GM19351 (cell line): Measurements from ENCODE around the gene KRT5.

ENCODE experiments used
- ATAC-seq: cut with Tn5 transposase; IDR thresholded peaks from one replicate; pipeline ENCODE4 v1.9.1; 2021; ENCODE audit warnings: mild to moderate bottlenecking, moderate library complexity; ENCODE audit not compliant: unreplicated experiment

Gene KRT5

DNA sequence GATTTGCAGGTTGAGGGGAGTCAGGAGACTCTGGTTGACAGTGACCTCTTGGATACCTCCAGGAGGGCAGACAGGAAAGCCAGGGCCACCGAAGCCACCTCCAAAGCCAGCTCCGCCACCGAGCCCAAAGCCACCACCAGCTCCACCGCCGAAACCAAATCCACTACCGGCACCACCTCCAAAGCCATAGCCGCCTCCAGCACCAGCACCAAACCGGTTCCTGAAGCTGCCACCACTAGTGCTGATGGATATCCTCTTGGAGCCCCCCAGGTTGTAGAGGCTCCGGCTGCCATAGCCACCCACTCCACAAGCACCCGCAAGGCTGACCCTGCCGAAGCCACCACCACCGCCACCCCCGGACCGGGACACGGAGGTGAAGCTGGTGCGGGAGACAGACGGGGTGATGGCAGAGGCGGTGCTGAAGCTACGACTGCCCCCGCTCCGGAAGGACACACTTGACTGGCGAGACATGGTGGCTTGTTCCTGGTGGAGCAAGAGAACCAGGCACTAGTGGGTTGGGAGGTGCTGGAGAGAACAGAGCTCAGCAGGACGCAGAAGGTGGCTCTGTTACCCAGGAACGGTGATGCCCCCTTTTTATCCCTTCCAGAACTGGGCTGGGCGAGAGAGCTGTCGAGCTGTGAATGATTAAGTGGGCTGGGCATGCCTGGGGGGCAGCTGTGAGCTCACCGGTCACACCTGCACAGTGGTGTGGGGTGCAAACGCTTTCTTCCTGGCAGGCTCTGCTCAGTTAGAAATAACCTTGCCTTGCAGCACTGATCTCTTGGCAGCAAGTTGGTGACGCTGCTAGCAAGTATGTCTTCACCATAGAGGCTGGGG, at the start of gene KRT5:
Gene KRT5, minus strand, starts transcription at position 569 of the 837 bp plus-strand sequence. Its CDS starts 98 bp downstream, at position 471.
- no peak for ATAC-seq

DNA sequence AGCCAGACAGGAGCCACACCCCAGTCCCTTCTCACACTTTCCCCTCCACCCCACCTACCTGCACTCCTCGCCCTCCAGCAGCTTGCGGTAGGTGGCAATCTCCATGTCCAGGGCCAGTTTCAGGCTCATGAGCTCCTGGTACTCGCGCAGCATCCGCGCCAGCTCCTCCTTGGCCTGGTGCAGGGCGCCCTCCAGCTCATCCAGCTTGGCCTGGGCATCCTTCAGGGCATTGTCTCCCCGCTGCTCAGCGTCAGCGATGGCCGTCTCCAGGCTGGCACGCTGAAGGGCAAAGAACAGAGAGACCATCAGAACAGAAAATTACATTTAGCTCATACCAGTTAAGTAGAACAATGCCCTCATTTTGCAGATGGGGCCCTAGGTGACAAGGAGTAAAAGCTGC, 47.9 kb upstream of the KRT5 start:
- ATAC-seq = no peak

DNA sequence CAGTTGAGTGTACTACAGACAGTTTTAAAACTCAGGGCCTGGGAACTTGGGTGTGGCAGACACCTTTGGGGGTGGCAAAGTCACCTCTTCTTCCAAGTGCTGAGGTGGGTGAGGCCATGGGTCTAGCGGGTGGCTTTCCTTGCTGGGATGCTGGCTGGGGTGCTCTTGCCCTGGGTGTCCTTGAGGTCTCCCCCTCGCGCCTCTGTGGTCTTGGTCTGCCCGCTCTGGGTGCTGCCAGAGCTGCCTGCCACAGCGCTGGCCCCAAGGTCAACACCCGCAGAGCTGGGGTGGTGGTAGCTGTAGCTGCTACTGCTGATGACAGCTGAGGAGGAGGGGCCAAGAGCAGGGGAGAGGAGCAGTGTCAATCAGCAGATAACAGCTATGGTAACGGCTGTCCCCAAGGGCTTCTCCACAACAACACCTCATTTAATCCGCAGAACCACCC, 46.7 kb upstream of the KRT5 start:
- ATAC-seq = no peak

DNA sequence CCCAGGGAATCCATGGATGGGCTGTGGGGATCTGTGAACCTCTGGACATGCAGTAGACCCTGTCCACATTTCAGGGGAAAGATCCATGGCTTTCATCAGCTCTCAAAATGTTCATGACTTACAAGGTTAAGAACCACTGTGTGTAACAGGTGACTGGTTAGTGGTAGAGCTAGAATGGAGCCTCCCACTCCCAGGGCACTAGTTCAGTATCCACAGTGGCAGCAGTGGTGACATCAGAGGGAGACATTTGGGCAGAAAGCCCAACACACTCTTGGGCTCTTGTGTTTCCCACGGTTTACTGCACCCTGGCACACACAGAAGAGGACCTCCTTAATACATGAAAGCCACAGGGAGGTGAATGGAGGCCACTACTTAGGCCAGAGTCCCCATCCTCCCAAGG, 44.4 kb upstream of the KRT5 start:
- no peak for ATAC-seq

DNA sequence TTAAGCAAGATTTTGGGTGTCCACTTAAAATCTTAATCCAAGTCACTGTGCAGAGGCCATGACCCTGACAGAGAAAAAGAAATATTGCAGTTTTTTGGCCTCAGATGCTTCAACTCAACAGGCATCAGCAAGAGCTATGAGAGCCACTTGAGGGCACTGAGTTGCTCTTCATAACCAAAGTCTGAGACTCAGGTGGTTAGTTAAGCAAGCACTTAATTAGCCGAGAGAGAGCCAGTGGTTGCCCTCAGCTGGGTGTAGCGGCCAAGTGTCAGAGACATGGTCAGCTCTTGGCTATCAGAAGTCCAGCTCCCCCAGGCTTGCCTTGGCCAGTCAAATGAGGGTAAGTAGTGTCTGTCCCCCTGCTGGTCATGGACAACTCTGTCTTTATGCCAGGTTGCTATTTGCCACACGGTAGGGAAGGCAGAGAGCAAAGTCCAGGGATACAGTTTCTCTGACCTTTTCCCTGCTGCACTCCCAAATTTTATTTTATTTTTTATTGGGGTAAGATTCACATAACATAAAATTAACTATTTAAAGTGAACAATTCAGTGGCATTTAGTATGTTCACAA, 41.8 kb upstream of the KRT5 start:
- ATAC-seq = no peak

DNA sequence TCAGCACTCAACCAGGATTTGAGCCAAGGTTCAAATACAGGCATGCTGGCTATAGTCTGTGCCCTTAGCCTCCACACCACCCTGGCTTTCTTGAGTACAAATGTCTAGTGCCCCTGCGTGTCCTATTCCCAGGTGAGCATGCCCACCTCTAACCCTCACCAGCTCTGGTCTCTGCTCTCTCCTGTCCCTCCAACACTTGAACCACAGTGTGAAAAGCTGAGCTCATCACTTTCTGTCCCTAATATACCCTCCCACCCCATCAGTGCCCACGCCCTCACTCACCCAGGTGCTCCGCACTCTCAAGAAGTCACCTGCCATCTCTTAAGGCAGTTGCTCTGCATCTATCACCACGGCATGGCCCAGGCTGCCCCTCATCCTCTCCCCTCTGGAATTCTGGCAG, 39.8 kb upstream of the KRT5 start:
- ATAC-seq = no peak

DNA sequence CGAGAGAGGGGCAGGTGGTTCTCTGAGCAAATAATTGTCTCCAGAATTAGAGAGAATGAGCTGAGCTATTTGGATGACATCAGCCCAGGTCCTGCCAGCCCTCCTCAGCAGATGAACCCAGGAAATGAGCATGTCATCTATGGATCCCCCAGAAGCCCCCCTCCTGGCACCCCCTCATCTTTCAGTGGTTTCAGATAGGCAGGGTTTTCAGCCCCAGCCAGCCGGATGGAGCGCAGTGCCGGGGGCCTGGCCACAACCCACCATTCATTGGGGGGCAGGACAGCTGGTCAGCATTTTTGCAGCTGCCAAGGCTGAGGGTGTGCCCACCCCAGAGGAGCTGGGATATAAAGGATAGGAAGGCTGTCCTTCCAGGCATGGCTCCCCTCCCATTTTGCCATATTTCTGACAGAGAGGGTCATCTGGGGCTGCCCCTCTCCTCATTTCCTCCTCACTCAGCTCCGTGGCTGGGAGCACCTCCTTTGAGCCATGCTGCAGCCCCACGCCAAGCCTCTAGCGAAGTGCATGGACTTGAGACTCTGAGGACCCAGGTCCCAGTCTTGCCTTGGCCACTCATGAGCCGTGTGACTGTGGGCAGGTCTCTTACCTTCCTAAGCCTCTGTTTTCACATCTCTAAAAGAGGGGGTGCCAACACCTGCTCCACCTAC, 38.7 kb upstream of the KRT5 start:
- no peak for ATAC-seq

DNA sequence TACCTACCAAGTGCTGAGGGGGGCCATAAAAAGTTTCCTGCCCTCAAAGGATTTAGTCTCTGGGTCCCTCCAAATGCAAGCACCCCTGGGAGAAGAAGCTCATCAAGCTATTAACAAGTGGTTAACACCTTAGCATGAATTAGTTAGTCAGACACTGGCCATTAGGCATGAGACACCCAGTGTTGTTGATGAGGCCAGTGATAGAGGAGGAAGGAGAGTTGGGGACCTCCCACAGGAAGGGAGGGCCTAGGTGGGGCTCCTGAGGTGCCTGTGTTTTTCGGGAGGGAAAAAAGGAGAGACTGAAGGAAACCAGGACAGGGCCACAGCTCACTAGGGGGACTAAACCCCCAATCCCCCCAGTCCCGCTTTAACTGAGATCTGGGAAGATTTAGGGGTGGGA, 37.3 kb upstream of the KRT5 start:
- no peak for ATAC-seq

DNA sequence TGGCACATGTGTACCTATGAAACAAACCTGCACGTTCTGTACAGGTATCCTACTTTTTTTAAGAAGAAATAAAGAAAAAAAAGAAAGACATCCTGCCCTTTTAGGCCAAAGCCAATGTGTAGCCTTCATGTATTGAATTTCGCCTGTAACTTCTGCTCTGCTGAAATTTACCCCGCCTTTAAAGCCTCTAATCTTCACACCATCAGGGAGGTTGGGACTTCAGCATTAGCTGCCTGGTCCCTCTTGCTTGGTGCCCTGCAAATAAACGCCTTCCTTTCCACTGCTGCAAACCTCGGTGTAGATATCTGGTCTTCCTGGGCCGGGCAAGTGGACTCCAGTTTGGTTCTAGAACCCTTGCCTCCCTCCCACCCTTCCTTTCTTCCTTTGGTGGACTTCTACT, 35.4 kb upstream of the KRT5 start:
- ATAC-seq = no peak

DNA sequence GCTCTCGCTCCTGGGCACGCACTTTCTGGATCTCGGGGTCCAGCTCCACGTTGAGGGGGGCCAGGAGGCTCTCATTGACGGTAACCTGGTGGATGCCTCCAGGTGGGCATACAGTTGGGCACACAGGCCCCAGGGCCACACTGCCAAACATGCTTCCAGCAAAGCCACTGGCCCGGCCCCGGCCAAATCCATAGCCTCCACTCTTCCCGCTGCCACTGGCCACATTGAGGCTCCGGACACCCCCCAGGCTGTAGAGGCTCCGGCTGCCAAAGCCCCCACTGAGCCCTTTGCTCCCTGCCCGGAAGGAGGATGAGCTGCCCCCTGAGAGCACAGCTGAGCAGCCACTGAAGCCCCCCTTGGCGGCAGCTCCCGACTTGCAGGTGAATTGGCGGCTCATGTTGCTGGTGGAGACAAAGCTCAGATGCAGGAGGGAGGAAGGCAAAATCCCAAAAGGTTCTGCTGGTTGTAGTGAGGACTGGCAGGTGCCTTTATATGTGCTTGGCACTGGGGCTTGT, 32.5 kb upstream of the KRT5 start, which contains the start of gene KRT71:
Gene KRT71, minus strand, starts transcription at position 465 of the 515 bp plus-strand sequence. Its CDS starts 68 bp downstream, at position 397.
- ATAC-seq = no peak

DNA sequence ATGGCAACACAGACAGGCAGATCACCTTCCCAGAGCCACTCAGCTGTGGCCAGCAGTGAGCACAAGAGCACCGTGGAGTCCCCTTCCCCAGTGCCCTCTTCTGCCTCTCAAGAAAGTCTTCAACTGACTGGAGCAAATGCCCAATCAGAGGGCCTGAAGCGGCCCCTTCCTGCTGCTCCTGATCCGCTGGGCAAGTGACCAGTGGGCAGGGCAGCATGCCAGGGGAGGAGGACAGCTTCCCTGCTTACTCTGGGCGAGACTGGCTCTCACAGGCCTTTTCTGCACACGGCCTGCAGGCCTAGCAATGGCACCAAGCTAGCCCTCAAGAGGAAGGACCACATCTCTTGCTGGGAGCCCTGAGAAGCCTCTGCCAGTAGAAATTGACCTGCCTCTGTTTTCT, 31.9 kb upstream of the KRT5 start:
- ATAC-seq = no peak

DNA sequence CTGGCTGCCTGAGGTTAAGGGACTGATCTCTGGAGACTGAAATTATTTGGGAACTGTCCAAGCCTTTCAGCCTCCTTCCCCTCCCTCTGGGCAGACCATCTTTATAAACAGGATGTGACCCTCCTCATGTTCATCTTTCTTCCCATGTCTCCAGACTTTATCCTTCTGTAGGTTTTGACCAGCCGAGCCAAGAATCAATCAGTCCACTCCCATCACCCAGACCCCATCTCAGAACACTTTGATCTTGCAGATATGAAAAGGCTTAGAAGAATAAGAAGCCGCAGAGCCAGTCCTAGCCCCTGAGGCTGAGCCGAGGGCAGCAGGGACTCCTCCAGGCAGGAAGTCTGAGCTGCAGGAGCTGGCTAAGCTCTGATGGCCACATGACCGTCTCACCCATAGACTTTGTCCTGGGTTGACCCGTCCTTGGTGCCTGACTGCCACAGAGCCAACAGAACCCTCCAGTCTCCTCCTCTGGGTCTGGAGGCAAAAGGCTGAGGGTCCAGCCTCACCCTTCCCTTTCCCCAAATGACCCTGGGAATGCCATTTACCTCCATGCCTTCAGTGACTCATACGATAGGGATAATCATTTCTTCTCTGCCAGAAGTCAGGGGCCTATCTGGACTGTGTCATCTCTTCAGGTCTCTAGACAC, 31.1 kb upstream of the KRT5 start:
- no peak for ATAC-seq

DNA sequence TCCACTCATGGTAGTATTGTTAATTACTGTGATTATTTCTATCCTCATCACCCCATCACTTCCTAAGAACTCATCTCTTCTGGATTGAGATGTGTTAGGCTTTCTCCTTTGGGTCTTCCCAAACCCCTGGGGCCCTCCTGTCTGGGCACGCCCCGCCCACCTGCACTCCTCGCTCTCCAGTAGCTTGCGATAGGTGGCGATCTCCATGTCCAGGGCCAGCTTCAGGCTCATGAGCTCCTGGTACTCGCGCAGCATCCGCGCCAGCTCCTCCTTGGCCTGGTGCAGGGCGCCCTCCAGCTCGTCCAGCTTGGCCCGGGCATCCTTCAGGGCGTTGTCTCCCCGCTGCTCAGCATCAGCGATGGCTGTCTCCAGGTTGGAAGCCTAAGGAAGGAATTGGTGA, 25.9 kb upstream of the KRT5 start:
- ATAC-seq = no peak

DNA sequence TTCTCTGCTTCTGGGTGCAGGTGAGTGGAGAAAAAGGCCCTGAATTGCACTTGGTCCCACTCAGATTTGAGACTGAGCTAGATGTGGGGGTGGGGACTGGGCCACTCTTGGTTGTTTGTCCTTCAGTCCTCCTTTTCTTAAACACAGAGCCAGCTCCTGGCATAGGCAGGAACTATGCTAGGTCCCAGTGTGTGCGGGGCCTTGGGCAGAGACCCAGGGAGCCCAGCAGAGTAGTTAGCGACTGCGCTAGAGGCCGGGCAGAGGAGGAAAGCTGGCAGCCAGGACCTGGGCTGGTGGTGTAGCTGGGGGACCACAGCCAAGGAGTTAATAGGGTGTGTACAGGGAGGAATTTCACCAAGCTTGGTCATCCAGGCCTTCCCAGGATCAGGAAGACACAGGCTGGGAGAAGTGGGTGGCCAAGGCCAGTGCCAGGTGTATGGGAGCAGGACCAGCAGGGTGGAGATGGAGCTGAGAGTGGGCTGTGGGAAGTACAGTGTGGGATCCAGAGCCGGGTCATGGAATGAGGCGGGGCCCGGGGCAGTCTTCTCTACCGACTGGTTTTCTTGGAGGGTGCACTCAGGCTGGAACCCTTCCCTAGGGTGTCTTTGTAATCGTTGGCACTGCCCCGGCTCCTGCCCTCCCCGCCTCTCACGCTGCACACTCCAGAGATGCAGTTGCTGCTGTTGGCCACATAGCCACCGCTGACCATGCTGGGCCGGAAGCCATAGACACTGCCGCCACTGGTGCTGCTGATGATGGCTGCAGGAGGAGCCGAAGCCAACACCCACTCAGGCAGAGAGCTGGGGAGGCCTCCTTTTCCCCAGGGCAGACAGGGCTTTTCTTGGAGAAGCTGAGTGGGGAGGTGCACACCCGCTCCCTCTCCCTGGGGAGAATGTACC, 24.0 kb upstream of the KRT5 start:
- ATAC-seq = no peak

DNA sequence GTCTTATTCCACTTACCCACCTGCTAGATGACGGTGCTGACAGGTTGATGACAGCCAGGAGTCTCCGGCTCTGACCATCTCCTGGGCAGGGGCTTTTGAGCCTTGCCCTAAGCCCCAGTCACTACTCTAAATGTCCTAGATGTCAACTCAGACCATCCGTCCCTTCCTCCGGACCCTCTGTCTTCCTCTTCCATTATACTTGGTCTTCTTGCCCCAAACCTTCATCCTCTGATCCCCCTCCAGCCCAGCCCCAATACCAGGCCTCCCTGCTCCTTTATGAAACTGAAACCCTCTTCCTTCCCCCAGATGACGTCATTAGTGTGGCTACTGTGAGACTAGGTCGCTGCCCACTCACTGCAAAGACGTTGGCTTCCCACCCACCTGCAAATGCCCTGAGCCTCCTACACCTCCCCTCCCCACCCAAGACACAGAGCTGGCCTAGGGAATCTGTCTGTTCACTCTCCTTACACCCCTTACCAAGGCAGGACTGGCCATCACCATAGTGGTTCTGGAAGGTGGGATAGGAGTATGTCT, 22.7 kb upstream of the KRT5 start:
- ATAC-seq = no peak

DNA sequence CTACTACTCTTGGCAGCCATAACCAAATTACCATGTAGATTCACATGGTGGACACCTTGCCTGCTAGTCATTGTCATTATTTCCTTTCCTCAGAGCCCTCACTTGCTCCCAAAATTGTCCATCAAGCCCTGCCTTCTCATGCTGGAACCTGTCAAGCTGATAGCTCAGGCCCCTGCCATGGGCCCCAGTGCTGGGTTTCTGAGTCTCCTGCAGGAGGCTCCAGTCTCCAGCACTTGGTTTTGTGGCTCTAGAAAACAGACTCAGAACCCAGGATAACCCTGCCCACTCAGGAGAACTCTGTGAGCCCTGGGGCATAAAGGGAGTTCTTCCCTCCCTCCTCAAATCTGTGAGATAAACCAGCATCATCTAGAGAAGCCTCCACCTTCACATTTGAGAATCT, 22.0 kb upstream of the KRT5 start:
- ATAC-seq = no peak

DNA sequence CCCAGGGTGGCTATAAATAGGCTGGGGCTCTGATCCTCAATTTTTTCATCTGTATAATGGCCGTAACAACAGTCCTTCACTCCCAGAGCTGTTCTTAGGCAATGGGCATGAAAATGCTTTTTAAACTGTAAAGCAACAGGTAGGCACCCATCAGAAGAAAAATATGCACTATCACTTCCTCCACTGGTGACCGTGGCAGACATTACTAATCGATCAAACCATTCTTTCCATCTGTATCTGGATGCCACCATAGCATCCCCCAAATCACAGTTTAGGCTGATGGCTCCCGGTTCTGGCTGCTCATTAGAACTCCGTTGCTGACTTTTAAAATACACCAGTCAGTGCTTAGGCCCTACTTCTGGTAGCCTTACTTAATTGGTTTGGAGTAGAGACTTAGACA, 21.5 kb upstream of the KRT5 start:
- no peak for ATAC-seq

DNA sequence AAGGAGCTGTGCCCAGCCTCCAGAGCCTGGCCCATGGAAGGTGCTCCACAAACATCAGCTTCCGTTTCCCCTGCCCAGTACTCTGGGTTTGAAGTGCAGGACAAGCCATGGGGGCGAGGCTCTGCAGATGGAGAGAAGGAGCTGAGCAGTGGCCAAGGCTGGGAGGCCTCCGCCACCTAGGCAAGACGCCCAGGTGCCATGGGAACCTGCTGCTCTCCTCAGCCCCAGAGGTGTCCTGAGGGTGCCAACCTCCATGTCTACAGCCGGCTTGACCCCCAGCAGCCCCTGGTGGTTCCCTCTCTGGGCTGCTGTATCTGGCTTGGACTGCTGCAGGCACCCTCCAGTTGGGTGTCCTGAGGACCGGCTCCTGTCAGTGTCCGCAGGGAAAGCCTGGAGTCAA, 20.3 kb upstream of the KRT5 start:
- no peak for ATAC-seq

DNA sequence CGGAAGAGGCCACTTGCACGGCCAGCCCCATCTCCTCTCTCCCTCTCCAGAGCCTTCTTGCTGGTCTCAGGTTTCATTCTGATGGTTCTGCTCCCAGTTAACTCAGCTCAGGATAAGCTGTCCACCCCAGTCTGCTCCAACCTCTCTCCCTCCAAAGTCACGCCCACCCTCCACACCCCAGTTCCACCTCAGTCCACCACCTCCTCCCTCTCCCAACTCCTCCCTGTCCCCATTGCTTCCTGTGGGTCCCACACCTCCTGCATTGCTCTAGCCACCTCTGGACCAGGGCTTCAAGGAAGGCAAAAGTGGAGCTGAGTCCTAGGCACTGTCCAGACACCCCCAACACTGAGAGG, 19.6 kb upstream of the KRT5 start:
- no peak for ATAC-seq
